Omental fat pad (tissue), 4 donors: ENCODE measurements around the gene PIEZO1. TPM values are rescaled to one million over a fixed set of nuclear protein-coding genes. Genes with fewer than 3 reads are reported as not detected.

Experiments
- ATAC-seq: fragments of 150-250 bp; one replicate; pipeline ENCODE4 v1.9.1; 2016; ENCODE audit warnings: mild to moderate bottlenecking, moderate library complexity; ENCODE audit not compliant: low FRiP score
- DNase-seq: peaks from one replicate; pipeline ENCODE4 v3.0.0-alpha.2; 2019; ENCODE audit warnings: low spot score
- CTCF ChIP-seq, 3 donors: fragments of 450-650 bp; IDR thresholded peaks; one replicate each; pipeline ENCODE4 v1.5.1; 2016 to 2017; ENCODE audit warnings: antibody characterized with exemption in 3 of 3, mild to moderate bottlenecking in 3 of 3, moderate library complexity in 2 of 3
- total RNA-seq, 4 donors: library from RNA; depleted of rRNA; stranded (reverse); fragments of >200 nt; gene quantifications; one replicate each; pipeline ENCODE4 v1.1.0, GENCODE V29; 2016

Gene PIEZO1
- total RNA-seq, 4 donors from 2014 or later, result 151 to 315 (median 249) TPM

GRCh38 chr16:88719933-88720296 lies 65.1 kb downstream of the PIEZO1 start:
- no peak for ATAC-seq
- no peak for TF ChIP-seq CTCF (IDR thresholded peaks at IDR 0.05)

GRCh38 chr16:88719267-88719932 lies 65.6 kb downstream of the PIEZO1 start:
- ATAC-seq (no peak), DNase-seq (no peak)
- no peak for TF ChIP-seq CTCF (IDR thresholded peaks at IDR 0.05)

More at GRCh38 chr16:88719933-88720296, 65.1 kb downstream of the PIEZO1 start:
- no peak for DNase-seq

- DNase-seq, result no peak
- no peak for ATAC-seq
- TF ChIP-seq CTCF (IDR thresholded peaks at IDR 0.05), result no peak
Observed at GRCh38 chr16:88718178-88718577, 66.8 kb downstream of the PIEZO1 start.

GRCh38 chr16:88716601-88717001 lies 68.4 kb downstream of the PIEZO1 start:
- DNase-seq (no peak), ATAC-seq (no peak)
- no peak for TF ChIP-seq CTCF (IDR thresholded peaks at IDR 0.05)

- no peak for ATAC-seq
- DNase-seq, result no peak
- TF ChIP-seq CTCF (IDR thresholded peaks at IDR 0.05), result no peak
Observed at GRCh38 chr16:88716201-88716600, 68.8 kb downstream of the PIEZO1 start.

GRCh38 chr16:88715312-88716190 lies 69.5 kb downstream of the PIEZO1 start:
- ATAC-seq (no peak), DNase-seq (no peak)
- no peak for TF ChIP-seq CTCF (IDR thresholded peaks at IDR 0.05)
